ENCODE data around the gene RARG. TPM values are rescaled to one million over a fixed set of nuclear protein-coding genes. Genes with fewer than 3 reads are reported as not detected.

The RARG gene
- total RNA-seq, 1 experiment from 2014 or later, result 77.2 TPM

- Mint-ChIP-seq H3K4me3 (no peak overlapping the region), H3K27ac (no peak overlapping the region), H3K4me1 (peaks cover 21% of the 10 kb centered on the region), H3K36me3 (peaks cover 22% of the 10 kb centered on the region), H3K9me3 (no peaks in the 10 kb centered on the region), H3K27me3 (ENCODE audit: low read depth) (peaks cover 19% of the 10 kb centered on the region; the same call in 1 of the 2 replicates)
- DNase-seq (ENCODE audit: low spot score) (no peak), ATAC-seq (no peak)
- CTCF ChIA-PET, result interaction anchor here (0.8 to 12.2 kb wide), 8 partner anchors 11 to 143 kb away, joined by 3 to 333 read pairs (median 4); partner anchors contain the start of gene ESPL1
- POLR2A ChIA-PET, result no interaction called here
- no peak for TF ChIP-seq ZNF232 (CRISPR knock-in tag; IDR thresholded peaks at IDR 0.05)
- no peak for TF ChIP-seq KAT7 (CRISPR knock-in tag; IDR thresholded peaks at IDR 0.05; ENCODE audit: borderline replicate concordance)
- TF ChIP-seq GTF2I (CRISPR knock-in tag; conservative IDR thresholded peaks at IDR 0.05), result no peak
- no peak for TF ChIP-seq ZNF281 (CRISPR knock-in tag; IDR thresholded peaks at IDR 0.05)
- no peak for TF ChIP-seq NR3C1 (CRISPR knock-in tag; conservative IDR thresholded peaks at IDR 0.05; ENCODE audit: low read depth)
- no peak for TF ChIP-seq CREB1 (CRISPR knock-in tag; IDR thresholded peaks at IDR 0.05)
- no peak for TF ChIP-seq ATF6 (CRISPR knock-in tag; IDR thresholded peaks at IDR 0.05)
Observed at GRCh38 chr12:53208877-53209463, 23.0 kb downstream of the RARG start.

GRCh38 chr12:53208435-53208834 is 23.6 kb downstream of the RARG start:
- ChIA-PET POLR2A (no interaction called here), CTCF (interaction anchor here (0.6 to 12.2 kb wide), 8 partner anchors 11 to 143 kb away, joined by 3 to 333 read pairs (median 4); partner anchors contain the start of gene ESPL1)
- Mint-ChIP-seq H3K4me3 (no peak overlapping the region), H3K9me3 (no peaks in the 10 kb centered on the region), H3K27me3 (ENCODE audit: low read depth) (peaks cover 19% of the 10 kb centered on the region; the same call in 1 of the 2 replicates), H3K36me3 (peaks cover 19% of the 10 kb centered on the region), H3K27ac (no peak overlapping the region), H3K4me1 (peaks cover 15% of the 10 kb centered on the region)
- TF ChIP-seq ZNF671 (CRISPR knock-in tag; IDR thresholded peaks at IDR 0.05), result no peak
- no peak for TF ChIP-seq ZNF423 (CRISPR knock-in tag; IDR thresholded peaks at IDR 0.05)
- no peak for TF ChIP-seq IRF1 (CRISPR knock-in tag; IDR thresholded peaks at IDR 0.05)
- no peak for TF ChIP-seq ATF1 (CRISPR knock-in tag; IDR thresholded peaks at IDR 0.05)
- TF ChIP-seq FOXP4 (CRISPR knock-in tag; IDR thresholded peaks at IDR 0.05), result no peak
- TF ChIP-seq CREM (CRISPR knock-in tag; IDR thresholded peaks at IDR 0.05), result no peak
- TF ChIP-seq ZNF138 (CRISPR knock-in tag; conservative IDR thresholded peaks at IDR 0.05), result no peak
- ATAC-seq, result no peak
- no peak for DNase-seq (ENCODE audit: low spot score)

GRCh38 chr12:53207042-53207441 is 25.0 kb downstream of the RARG start, which contains the start of gene ITGB7:
ITGB7 (minus strand) TSS chr12:53207251; CDS start chr12:53200443, 6,808 bp downstream.
- Mint-ChIP-seq H3K27me3 (ENCODE audit: low read depth) (peaks cover 19% of the 10 kb centered on the region; the same call in 1 of the 2 replicates), H3K9me3 (no peaks in the 10 kb centered on the region), H3K4me3 (no peak within 1 kb of the TSS), H3K36me3 (peaks cover 7% of the 10 kb centered on the region), H3K4me1 (peaks cover 11% of the 10 kb centered on the region), H3K27ac (peak within 1 kb of the TSS; percentile 19; the same call in 1 of the 2 replicates)
- CTCF ChIA-PET, result interaction anchor here (0.9 to 12.2 kb wide), 6 partner anchors 10 to 175 kb away, joined by 3 to 333 read pairs (median 4); partner anchors contain the start of gene ESPL1
- TF ChIP-seq TCF7 (CRISPR knock-in tag; IDR thresholded peaks at IDR 0.05; ENCODE audit: low read depth) (no peak), TEAD1 (CRISPR knock-in tag; IDR thresholded peaks at IDR 0.05) (no peak), MAX (CRISPR knock-in tag; IDR thresholded peaks at IDR 0.05) (no peak), NR2C2 (CRISPR knock-in tag; IDR thresholded peaks at IDR 0.05) (no peak), AFF4 (CRISPR knock-in tag; IDR thresholded peaks at IDR 0.05; ENCODE audit: borderline replicate concordance) (no peak), OVOL2 (CRISPR knock-in tag; IDR thresholded peaks at IDR 0.05; ENCODE audit: borderline replicate concordance) (no peak), NFYB (CRISPR knock-in tag; conservative IDR thresholded peaks at IDR 0.05; ENCODE audit: low read depth) (no peak)
- POLR2A ChIA-PET, result interaction anchor here (0.7 kb wide), 1 partner anchor 10 kb away, joined by 3 read pairs; no protein-coding TSS in a partner anchor
- ATAC-seq (peak; percentile 53), DNase-seq (ENCODE audit: low spot score) (no peak)
